ENCODE data around the gene WAC.

WAC gene

DNA sequence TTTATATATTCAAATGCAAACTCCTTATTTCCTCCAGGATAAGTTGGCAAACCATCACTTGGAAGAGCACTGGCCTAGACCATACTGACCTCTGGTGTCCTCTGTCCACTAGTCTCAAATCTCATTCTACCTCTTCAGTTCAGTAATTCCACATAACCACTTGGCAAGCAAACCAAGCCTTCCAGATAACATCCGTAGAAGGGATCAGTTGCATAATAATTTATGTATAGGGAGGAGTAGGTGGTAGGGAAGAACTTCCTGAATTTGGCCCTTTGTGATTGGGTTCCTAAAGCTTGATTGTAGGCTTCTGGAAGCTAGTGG lies 55.0 kb downstream of the WAC start:
- POLR2A ChIA-PET = no interaction called here
- no peak overlapping the region for H3K4me3 ChIP-seq (ENCODE audit: low read depth, low read length)
- no peak for DNase-seq (ENCODE audit: low read depth, low spot score)
- TF ChIP-seq, protein P1, sequence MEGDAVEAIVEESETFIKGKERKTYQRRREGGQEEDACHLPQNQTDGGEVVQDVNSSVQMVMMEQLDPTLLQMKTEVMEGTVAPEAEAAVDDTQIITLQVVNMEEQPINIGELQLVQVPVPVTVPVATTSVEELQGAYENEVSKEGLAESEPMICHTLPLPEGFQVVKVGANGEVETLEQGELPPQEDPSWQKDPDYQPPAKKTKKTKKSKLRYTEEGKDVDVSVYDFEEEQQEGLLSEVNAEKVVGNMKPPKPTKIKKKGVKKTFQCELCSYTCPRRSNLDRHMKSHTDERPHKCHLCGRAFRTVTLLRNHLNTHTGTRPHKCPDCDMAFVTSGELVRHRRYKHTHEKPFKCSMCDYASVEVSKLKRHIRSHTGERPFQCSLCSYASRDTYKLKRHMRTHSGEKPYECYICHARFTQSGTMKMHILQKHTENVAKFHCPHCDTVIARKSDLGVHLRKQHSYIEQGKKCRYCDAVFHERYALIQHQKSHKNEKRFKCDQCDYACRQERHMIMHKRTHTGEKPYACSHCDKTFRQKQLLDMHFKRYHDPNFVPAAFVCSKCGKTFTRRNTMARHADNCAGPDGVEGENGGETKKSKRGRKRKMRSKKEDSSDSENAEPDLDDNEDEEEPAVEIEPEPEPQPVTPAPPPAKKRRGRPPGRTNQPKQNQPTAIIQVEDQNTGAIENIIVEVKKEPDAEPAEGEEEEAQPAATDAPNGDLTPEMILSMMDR (IDR thresholded peaks at IDR 0.05; ENCODE audit: insufficient read depth, low read length, missing control alignments) = no peak
- CTCF ChIA-PET = interaction anchor here (0.6 to 1.3 kb wide), 3 partner anchors 14 to 752 kb away, joined by 3 to 4 read pairs (median 3); no protein-coding TSS in a partner anchor

DNA sequence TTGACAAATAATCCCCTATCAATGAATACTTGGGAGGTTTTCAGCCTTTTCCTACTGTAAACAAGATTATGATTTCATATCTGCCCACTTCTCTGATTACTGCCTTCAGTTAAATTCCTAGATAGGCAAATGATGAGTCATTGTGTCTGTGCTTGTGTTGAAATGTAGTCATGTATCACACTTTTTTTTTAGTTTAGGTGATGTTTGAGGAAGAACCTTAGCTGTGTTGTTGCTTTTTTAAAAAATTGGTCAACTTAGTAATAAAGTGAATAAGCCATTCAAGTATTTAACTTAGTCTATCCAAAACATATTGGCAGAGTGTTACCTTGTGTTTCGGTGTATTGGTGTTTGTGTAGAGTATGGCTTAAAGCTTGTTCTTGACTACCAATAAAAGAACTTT lies 60.0 kb downstream of the WAC start:
- no peak overlapping the region for H3K4me3 ChIP-seq (ENCODE audit: low read depth, low read length)
- POLR2A ChIA-PET = no interaction called here
- peak; percentile 31 for DNase-seq (ENCODE audit: low read depth, low spot score)
- CTCF ChIA-PET = interaction anchor here (1.6 kb wide), 1 partner anchor 10 kb away, joined by 4 read pairs; no protein-coding TSS in a partner anchor
- TF ChIP-seq, protein P1 (IDR thresholded peaks at IDR 0.05; ENCODE audit: insufficient read depth, low read length, missing control alignments) = no peak

DNA sequence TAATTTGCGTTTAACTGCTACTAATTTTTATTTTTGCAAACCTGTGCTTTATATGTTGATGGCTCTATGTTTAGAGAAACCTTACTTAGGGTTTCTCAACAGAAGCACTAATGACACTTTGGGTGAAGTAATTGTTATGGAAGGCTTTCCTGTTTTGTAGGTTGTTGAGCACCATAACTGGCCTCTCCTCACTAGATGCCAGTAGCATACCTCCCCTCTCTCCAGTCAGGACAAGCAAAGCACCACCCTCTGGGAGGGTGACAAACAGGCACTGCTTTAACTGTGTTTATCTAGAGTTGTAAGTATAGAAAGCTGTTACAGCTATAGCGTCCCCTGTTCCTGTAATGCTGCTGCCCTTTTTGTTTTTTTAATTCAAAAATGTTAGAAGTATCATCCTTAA lies 60.9 kb downstream of the WAC start:
- no peak overlapping the region for H3K4me3 ChIP-seq (ENCODE audit: low read depth, low read length)
- no peak for DNase-seq (ENCODE audit: low read depth, low spot score)
- POLR2A ChIA-PET = no interaction called here
- TF ChIP-seq, protein P1 (IDR thresholded peaks at IDR 0.05; ENCODE audit: insufficient read depth, low read length, missing control alignments) = no peak
- CTCF ChIA-PET = interaction anchor here (0.7 to 1.6 kb wide), 2 partner anchors 9 to 22 kb away, joined by 4 read pairs; no protein-coding TSS in a partner anchor

DNA sequence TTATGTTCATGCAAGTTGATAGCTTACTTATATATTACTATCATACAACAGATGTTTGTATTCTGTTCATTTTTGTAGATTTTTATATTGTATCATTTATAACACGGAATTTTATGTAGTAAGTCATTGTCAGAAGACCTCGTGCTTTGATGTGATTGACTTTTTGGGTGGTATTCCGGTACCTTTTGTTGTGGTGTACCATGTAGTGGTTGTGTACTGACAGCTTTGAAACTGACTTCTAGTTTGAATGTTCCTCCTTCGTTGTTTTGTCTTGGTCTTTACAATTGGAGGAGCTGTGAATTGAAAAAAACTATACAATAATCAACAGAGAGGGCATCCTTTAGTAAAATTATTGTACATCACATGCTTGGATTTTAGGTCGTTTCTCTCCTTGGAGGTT lies 61.5 kb downstream of the WAC start:
- no peak for DNase-seq (ENCODE audit: low read depth, low spot score)
- CTCF ChIA-PET = interaction anchor here (0.7 to 1.6 kb wide), 3 partner anchors 9 to 200 kb away, joined by 3 to 4 read pairs (median 4); no protein-coding TSS in a partner anchor
- H3K4me3 ChIP-seq (ENCODE audit: low read depth, low read length) = no peak overlapping the region
- POLR2A ChIA-PET = no interaction called here
- TF ChIP-seq, protein P1 (IDR thresholded peaks at IDR 0.05; ENCODE audit: insufficient read depth, low read length, missing control alignments) = no peak

DNA sequence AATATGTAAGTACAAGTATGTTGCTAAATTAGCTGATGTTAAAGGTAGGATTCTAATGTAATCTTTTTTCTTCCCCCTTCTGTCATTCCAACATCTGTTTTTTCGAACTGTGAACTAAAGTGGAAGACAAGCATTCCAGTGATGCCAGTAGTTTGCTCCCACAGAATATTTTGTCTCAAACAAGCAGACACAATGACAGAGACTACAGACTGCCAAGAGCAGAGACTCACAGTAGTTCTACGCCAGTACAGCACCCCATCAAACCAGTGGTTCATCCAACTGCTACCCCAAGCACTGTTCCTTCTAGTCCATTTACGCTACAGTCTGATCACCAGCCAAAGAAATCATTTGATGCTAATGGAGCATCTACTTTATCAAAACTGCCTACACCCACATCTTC lies 62.7 kb downstream of the WAC start:
- peak; percentile 5 for DNase-seq (ENCODE audit: low read depth, low spot score)
- TF ChIP-seq, protein P1 (IDR thresholded peaks at IDR 0.05; ENCODE audit: insufficient read depth, low read length, missing control alignments) = no peak
- POLR2A ChIA-PET = no interaction called here
- CTCF ChIA-PET = no interaction called here
- H3K4me3 ChIP-seq (ENCODE audit: low read depth, low read length) = no peak overlapping the region

DNA sequence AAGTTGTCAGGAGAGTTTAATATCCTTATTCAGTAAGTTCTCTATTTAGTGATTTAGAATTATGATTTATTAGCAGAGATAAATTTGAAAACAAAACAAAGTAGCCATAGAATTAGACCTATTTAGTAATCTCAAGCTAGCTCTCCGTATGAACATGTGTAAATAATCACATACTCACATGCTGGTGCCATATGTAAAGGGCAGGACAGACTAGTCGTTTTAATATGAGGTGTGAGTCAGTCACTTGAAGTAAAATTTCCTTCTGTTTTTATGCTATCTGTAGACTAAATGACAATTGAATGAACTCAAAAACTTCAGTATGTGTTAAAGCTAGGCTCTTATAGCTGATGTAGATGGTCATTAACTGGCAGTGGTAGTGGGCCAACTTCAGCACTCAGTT lies 67.1 kb downstream of the WAC start:
- POLR2A ChIA-PET = no interaction called here
- TF ChIP-seq, protein P1 (IDR thresholded peaks at IDR 0.05; ENCODE audit: insufficient read depth, low read length, missing control alignments) = no peak
- no peak for DNase-seq (ENCODE audit: low read depth, low spot score)
- H3K4me3 ChIP-seq (ENCODE audit: low read depth, low read length) = no peak overlapping the region
- CTCF ChIA-PET = no interaction called here

Measured in AG04449 (cell line).